Neural progenitor cell (in vitro differentiated cells): ENCODE results near the gene TULP3. TPM values are rescaled to one million over a fixed set of nuclear protein-coding genes. Genes with fewer than 3 reads are reported as not detected.

Source experiments
- DNase-seq: peaks from one replicate; pipeline ENCODE4 v3.0.0-alpha.2; 2016; ENCODE audit warnings: low spot score
- H2AFZ ChIP-seq: fragments of 200-600 bp; sonication (generic); replicated peaks from 2 replicates; pipeline ENCODE4 v1.6.1; 2016; ENCODE audit warnings: antibody characterized with exemption
- H3F3A ChIP-seq: fragments of 200-600 bp; sonication (generic); 2 replicates; pipeline ENCODE4 v1.6.1; 2016; ENCODE audit warnings: antibody characterized with exemption, low read depth
- H3K27ac ChIP-seq: fragments of 200-600 bp; sonication (generic); 2 replicates; pipeline ENCODE4 v1.5.1; 2016; ENCODE audit warnings: mild to moderate bottlenecking
- H3K27me3 ChIP-seq: fragments of 200-600 bp; sonication (generic); 2 replicates; pipeline ENCODE4 v1.6.1; 2016; ENCODE audit warnings: mild to moderate bottlenecking, moderate library complexity
- H3K36me3 ChIP-seq: fragments of 200-600 bp; sonication (generic); 2 replicates; pipeline ENCODE4 v1.5.1; 2016
- H3K4me1 ChIP-seq: fragments of 200-600 bp; sonication (generic); 2 replicates; pipeline ENCODE4 v1.6.1; 2016; ENCODE audit warnings: mixed run types
- H3K4me2 ChIP-seq: fragments of 200-600 bp; sonication (generic); 2 replicates; pipeline ENCODE4 v1.6.1; 2016
- H3K4me3 ChIP-seq: fragments of 200-600 bp; sonication (generic); 2 replicates; pipeline ENCODE4 v1.5.1; 2016
- H3K79me2 ChIP-seq: fragments of 200-600 bp; sonication (generic); 2 replicates; pipeline ENCODE4 v1.6.1; 2016; ENCODE audit warnings: low read depth
- H3K9ac ChIP-seq: fragments of 200-600 bp; sonication (generic); 2 replicates; pipeline ENCODE4 v1.6.1; 2016
- H3K9me3 ChIP-seq: fragments of 200-600 bp; sonication (generic); 2 replicates; pipeline ENCODE4 v1.5.1; 2016; ENCODE audit warnings: low read depth
- H4K20me1 ChIP-seq: fragments of 200-600 bp; sonication (generic); 2 replicates; pipeline ENCODE4 v1.6.1; 2016; ENCODE audit warnings: low read depth
- H3K27ac Mint-ChIP-seq: 3 replicates; pipeline ENCODE4 v1.8.0; 2021; ENCODE audit warnings: mixed read lengths
- H3K27me3 Mint-ChIP-seq: 2 replicates; pipeline ENCODE4 v1.8.0; 2022; ENCODE audit warnings: low read depth, mild to moderate bottlenecking, inconsistent platforms, moderate library complexity, mixed read lengths; ENCODE audit not compliant: insufficient read depth
- H3K36me3 Mint-ChIP-seq: 3 replicates; pipeline ENCODE4 v1.8.0; 2021; ENCODE audit warnings: mixed read lengths
- H3K4me1 Mint-ChIP-seq: 3 replicates; pipeline ENCODE4 v1.8.0; 2021; ENCODE audit warnings: mixed read lengths
- H3K4me3 Mint-ChIP-seq: 3 replicates; pipeline ENCODE4 v1.8.0; 2021; ENCODE audit warnings: mild to moderate bottlenecking, moderate library complexity, mixed read lengths
- H3K9me3 Mint-ChIP-seq: 3 replicates; pipeline ENCODE4 v1.8.0; 2020; ENCODE audit warnings: mixed read lengths
- EZH2 ChIP-seq: fragments of 200-600 bp; sonication (generic); IDR thresholded peaks from 2 replicates; pipeline ENCODE4 v1.6.1; 2017; ENCODE audit warnings: antibody characterized with exemption, mild to moderate bottlenecking, moderate library complexity
- EZH2phosphoT487 ChIP-seq: fragments of 200-600 bp; sonication (generic); IDR thresholded peaks from 2 replicates; pipeline ENCODE4 v1.6.1; 2017; ENCODE audit warnings: antibody characterized with exemption
- small RNA-seq: library from RNA; depleted of rRNA; stranded (forward); fragments of <200 nt; gene quantifications from one replicate; pipeline ENCODE3, GENCODE V24; 2015
- total RNA-seq: library from RNA; depleted of rRNA; stranded (reverse); fragments of >200 nt; gene quantifications from 2 replicates; pipeline ENCODE4 v1.2.3, GENCODE V29; 2015; ENCODE audit warnings: low replicate concordance
- TF ChIP-seq, protein P1 (sequence below): fragments of 200-600 bp; sonication (generic); IDR thresholded peaks from 2 replicates; pipeline ENCODE4 v1.5.1; 2017; ENCODE audit warnings: antibody characterized with exemption, mild to moderate bottlenecking

TULP3 gene
- total RNA-seq, 1 donor from 2014 or later = 33.4 TPM

DNA sequence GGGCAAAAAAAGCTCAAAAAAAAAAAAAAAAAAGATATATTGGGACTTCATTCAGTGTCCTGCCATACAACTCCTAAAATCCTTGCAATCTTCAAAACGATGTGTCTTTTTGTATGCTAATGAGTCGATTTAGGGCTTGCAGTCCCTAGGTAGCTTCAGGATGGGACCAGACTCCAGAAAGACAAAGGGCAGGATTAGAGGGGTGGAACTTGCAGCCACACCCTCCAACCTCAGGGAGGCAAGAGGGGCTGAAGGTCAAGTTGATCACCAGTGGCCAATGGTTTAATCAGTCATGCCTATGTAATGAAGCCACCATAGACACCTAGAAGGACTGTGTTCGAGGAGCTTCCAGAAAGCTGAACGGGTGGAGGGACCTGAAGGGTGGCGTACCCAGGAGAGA is 97.8 kb downstream of the TULP3 start:
- no peak for DNase-seq
- peaks cover 16% of the 10 kb centered on the region for H3K36me3 Mint-ChIP-seq
- no peaks in the 10 kb centered on the region for H3K4me1 Mint-ChIP-seq
- Histone ChIP-seq H3K79me2 (no peaks in the 10 kb centered on the region), H3K9ac (no peak overlapping the region), H3K27ac (no peak overlapping the region), H3K9me3 (no peaks in the 10 kb centered on the region), H3K27me3 (no peaks in the 10 kb centered on the region), H2AFZ (no peak overlapping the region), H3K4me1 (no peaks in the 10 kb centered on the region), H3K36me3 (no peaks in the 10 kb centered on the region), H3K4me2 (no peak overlapping the region), H4K20me1 (no peaks in the 10 kb centered on the region), H3F3A (no peaks in the 10 kb centered on the region), H3K4me3 (no peak overlapping the region)
- peaks cover 11% of the 10 kb centered on the region for H3K9me3 Mint-ChIP-seq
- no peak overlapping the region for H3K27ac Mint-ChIP-seq
- H3K27me3 Mint-ChIP-seq = peaks cover 8% of the 10 kb centered on the region
- no peak overlapping the region for H3K4me3 Mint-ChIP-seq
- TF ChIP-seq EZH2phosphoT487 = no peak
- TF ChIP-seq, protein P1, sequence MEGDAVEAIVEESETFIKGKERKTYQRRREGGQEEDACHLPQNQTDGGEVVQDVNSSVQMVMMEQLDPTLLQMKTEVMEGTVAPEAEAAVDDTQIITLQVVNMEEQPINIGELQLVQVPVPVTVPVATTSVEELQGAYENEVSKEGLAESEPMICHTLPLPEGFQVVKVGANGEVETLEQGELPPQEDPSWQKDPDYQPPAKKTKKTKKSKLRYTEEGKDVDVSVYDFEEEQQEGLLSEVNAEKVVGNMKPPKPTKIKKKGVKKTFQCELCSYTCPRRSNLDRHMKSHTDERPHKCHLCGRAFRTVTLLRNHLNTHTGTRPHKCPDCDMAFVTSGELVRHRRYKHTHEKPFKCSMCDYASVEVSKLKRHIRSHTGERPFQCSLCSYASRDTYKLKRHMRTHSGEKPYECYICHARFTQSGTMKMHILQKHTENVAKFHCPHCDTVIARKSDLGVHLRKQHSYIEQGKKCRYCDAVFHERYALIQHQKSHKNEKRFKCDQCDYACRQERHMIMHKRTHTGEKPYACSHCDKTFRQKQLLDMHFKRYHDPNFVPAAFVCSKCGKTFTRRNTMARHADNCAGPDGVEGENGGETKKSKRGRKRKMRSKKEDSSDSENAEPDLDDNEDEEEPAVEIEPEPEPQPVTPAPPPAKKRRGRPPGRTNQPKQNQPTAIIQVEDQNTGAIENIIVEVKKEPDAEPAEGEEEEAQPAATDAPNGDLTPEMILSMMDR = no peak
- no peak for TF ChIP-seq EZH2

Small RNAs within 50 kb of the gene (small RNA-seq; reads per million reads assigned to genes)
- gene RNU6-1315P = not detected

Other genes with a start within 250 kb of the TULP3 start
- 45.3 and 58.6 TPM in 2 replicates for gene FKBP4, start 95.9 kb upstream of the TULP3 start, total RNA-seq
- 12.0 and 24.0 TPM in 2 replicates for gene ITFG2, start 78.2 kb upstream of the TULP3 start, total RNA-seq
- 0.09 and 0.65 TPM in 2 replicates for gene NRIP2, start 55.9 kb upstream of the TULP3 start, total RNA-seq
- not detected in 2 replicates for gene TEX52, start 33.9 kb upstream of the TULP3 start, total RNA-seq
- 38.2 and 50.9 TPM in 2 replicates for gene FOXM1, start 13.7 kb upstream of the TULP3 start, total RNA-seq
- 95.5 and 140 TPM in 2 replicates for gene RHNO1, start 13.7 kb upstream of the TULP3 start, total RNA-seq
- gene TEAD4, start 68.5 kb downstream of the TULP3 start, total RNA-seq = 8.8 and 22.5 TPM in 2 replicates
- 7.8 and 26.2 TPM in 2 replicates for gene TSPAN9, start 186.5 kb downstream of the TULP3 start, total RNA-seq